GDM1 (cell line): ENCODE results near the gene KCNIP1.
A peak's percentile ranks its signal among the peaks of the same experiment; 100 is the strongest.

Experiments
- DNase-seq: peaks from one replicate; lab custom pipeline; 2025; lab: John Stamatoyannopoulos, UW

Gene KCNIP1

DNA sequence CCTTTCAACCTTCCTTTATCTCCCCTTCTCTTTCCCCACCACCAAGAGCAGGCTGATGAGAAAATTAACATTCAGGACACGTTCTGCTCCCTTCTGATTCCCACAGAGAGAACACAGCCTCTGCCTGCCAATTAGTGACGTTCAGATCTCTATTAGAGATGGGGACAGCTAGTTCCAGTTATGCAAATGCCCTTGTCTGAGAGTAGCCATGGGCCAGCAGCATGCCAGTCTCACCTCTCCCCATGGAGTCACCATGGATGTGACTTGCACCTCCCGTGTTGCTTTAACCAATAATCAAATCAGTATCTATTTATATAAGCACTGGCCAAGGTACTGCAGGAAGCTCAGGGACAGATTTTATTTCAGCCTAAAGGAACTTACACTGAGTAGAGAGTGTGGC is 61.3 kb downstream of the KCNIP1 start:
- DNase-seq = no peak

DNA sequence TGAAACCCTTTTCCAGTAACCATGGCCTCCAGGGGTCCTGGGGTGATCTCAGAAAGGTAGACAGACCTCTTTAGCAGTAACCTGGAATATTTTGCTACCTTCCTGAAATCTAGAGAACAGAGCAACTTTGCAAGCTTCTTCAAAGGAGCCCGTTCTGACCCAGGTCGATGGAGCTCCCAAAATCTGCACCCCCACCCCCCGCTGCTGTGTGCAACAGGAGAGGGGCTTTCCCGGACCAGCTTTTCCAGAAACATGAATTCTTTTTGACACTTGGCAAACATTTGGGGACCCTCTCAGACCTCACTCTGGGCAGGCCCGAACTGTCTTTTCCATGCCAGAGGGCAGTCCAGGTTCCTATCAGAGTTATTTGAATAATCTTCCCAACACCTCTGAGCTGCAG is 65.3 kb downstream of the KCNIP1 start:
- DNase-seq = no peak

DNA sequence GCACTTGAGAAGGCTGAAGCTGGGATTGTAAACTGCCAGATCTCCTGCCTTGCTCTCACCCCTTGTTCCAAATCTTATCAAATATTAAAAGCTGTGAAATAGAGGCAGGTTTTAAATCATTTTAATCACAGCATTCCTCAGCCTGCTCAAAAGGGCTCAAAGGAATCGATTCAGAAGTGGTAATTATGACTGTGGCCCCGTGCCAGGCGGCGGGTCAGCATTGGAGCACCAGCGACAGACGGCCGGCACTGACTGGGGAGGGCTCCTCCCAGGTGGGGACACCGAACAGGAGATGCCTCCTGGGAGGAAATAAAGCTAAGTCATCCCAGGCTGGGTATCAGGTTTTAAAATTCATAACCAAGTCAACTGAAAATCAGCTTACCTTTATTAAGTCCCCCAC is 66.7 kb downstream of the KCNIP1 start:
- no peak for DNase-seq

DNA sequence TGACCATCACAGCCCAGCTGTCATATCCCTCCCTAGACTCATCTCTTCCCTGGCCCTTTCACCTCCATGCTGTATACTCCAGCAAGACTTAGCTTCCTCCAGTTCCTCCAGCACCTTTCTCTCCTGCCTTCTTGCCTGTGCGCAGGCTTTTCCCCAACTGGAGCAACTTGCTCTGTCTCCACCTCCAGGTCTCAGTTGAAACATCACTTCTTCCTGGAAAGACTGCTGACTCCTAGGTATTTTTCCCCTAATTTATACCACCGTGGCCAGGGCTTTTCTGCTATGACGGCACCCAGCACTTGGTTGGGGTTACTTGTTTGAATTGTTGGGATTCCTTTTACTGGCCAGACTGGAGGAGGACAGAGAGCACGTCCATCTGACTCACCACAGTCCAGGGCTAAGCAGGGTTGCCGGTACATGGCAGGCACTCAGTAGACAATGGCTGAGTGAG is 67.5 kb downstream of the KCNIP1 start:
- no peak for DNase-seq

DNA sequence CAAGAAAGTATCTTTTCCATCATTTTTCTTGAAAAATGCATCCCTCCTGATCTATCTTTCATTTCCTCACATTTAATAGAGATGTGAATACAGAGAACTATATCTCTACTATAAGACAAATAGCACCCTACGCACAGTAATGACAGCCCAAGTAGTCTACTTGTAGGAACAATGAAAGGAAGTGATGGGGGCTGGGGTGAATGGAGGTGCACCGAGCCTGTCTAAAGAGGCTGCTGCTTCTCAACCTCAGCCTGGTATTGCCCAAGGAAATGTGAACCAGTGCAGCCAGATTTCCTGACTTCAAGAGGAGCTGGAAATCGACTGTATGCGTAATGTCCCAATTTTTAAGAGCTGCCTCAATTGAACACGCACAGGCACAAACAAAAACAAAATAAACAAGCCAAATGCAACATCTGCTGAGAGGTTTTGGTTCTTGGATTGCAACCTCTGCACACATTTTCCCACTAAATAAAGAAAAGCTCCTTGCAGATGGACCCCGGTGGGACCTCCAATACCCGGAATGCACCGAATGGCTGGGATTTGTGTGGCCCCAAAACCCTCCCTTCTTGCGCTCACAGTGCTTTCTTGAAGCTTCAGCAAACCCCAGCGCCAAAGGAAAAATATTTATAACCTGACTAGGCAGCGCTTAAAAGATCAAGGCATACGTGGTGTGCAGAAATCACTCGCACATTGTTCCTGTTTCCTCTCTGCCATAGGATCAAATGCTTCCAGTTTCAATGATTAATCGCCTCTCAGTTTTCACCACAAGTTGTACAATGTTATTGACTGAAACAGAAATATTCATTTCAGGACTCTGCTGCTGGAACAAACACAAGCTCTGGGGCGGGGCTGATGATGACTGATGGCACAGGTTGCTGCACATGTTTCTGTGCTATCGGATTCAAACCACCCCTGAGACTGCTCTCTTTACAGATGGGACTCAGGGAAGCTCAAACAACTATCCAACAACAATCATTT is 68.3 kb downstream of the KCNIP1 start:
- peak; percentile 23 for DNase-seq

DNA sequence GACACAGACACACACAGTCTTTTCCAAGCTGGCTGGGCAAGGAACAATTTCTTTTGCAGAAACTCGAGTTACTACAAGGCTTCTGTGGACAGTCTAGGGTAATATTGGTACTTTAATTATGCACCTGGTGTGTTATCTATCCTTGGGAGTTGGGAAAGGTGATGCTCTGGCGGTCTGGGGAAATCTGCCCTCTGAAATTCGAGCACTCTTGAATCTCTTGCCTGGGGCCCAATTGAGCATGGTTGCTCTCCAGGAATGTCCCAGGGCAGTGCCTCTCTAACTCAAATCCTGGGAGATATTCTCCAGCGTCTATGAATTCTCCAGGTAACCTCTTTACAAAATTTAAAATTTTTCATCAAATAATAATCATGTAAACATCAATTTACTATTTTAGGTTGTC is 69.3 kb downstream of the KCNIP1 start:
- no peak for DNase-seq

DNA sequence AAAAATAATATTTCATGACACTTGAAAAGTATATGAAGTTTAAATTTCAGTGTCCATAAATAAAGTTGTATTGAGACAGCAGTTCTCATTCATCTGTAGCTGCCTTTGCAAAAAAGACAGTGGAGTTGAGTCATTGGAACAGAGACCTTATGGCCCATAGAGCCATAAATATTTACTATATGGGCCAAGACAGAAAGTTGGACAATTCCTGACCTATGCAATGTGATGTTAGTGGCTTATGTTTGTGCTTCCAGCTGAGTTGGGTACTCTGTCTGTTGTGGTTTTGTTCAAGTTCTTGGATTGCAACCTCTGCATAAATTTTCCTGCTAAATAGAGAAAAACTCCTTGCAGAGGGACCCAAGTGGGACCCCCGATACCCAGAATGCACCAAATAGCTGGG is 69.8 kb downstream of the KCNIP1 start:
- no peak for DNase-seq

DNA sequence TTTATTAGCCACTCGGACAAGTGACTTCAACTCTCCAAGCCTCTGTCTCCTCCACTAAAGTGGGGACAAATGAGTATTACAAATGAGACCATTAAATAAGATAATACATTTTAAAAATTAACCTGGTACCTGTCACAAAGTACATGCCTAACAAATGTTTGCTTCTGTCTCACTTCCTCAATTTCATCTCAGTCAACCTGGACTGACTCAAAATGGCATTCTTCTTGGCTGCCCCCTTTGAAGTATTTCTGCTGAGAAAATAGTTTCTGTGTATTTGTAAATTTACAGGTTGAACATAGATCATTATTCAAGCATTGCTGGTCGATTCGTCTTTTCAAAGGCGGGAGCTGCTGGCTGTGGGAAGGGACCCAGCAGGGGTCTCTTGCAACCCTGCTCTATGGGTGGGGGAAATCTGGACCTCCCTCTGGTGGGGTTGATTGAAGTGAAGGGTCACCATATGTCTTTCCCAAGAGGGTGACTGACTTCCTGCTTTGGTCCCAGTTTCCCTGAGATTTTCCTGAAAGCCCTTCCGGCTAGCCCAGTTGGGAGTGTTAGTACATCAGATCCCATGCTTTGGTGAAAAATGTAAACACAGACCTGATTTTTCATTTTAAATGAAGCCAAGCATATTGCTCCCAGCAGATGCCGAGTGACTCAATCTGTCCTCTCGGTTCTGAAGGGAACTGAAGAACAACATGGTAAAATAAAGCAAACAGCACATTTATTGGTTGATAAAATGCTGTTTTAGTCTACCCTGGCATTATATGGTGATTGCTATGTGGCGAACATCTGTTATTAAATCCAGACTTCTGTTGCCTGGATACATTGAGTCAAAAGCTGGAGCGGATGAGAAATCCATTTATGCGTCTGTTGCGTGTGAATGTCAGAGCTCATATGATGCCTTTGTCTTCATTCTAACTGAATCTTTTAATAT is 73.0 kb downstream of the KCNIP1 start:
- DNase-seq = no peak

DNA sequence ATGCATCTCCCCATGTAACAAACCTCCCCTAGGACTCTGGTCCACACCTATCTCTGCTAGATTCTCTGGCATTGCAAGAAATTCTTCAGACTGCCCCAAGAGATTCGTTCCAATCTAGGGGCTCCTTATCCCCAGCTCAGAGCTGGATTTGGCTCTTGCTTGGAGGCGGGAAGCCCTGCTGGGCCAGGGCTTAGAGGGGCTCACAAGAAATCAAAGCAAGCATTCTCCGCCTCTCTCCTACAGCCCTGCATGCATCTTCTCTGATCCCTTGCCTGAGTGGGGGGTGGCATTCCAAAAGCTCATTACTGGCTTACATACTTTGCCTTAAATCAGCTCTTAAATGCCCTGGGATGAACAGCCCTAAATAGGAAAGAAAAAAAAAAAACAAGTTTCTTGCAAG is 75.8 kb downstream of the KCNIP1 start:
- DNase-seq = no peak

DNA sequence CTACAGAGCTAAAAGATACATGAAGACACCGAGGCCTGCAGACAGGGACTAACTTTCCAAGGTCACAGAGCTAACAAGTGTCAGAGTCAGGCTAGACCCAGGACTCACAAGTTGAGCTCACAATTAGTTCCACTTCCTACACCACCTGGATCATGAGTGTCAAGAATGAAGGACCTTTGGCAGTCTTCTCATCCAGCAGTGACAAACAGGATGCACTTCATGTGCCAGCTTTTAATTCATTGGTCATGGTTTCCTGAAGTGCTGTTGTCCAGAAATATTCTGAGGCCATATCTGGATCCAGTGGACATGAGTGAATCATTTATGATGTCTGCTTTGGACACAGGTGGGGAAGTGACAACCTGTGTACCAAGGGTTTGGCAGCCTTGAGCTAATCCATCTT is 77.4 kb downstream of the KCNIP1 start:
- DNase-seq = no peak

DNA sequence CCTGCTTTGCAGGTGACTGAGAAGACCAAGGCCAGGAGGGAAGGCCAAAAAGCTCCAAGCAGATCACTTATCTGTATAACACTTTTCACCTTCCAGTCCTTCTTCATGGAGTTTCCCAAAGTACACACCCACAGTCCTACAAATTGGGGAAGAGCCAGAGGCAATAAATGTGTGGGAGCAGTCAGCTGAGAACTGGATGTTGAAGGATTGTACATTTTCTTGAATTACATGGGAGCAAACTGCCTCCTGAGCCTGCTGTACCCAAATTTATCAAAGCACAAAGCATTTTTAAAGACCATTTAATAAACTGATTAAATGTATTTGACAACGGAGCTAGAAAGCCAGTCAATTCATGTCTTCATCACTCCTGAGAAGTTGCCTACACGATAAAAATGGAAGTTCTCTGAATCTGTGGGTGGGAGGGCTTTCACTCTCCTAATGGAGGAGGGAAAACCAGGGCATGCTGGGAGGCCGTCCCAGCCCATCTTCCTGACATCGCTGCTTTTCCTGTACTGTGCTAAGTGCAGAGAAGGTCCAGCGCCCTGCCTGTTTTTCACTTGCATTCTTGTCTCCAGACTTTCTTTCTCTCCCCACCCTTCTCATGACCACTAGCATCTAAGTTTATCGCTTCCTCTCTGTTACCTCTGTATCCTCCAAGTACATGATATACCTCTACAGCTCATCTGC is 79.0 kb downstream of the KCNIP1 start:
- DNase-seq = no peak

DNA sequence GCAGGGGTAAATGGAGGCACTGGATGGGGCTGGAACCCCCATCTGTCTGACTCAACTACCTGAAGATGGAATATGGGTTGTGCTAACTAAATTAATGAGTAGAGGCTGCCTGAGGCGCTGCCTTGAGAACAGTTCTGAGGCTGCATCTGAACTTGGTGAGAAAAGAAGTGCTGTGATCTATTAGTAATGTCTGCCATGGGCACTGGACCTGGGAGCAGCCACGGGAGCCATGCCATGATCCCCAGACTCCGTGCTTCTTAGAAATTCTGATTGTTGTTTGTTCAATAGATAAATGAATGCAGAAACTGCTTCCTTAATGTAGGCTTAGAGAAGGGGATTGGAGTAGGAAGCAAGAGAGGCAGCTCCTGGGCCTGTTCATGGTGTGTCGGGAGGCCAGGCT is 80.2 kb downstream of the KCNIP1 start:
- no peak for DNase-seq

DNA sequence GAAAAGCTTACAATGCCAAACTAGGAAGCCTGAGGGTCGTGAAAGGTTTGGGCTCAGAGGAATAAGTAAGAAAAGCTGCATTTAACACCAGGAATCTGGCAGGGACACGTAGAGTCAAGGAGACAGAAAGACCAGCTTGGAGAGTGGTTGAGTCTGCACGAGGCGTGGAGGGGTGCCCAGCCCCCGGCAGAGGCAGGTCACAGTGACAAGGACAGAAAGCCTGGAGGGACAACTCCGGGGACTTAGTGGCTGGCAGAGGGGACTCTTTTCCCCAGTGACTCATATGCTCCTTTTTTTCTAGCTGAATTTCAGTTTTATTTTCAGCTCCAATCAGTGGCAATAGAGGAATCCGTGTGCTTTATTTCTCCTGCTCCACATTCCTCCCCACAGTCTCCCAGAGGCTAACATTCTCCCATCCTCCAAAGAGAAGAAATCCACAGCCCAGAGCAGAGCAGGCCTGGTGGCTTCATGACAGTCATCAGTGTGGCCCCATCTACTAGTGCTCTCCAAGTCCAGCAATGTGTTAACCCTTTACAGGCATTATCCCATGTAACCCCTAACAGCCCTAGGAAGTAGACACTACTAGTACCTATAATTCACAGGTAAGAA is 80.7 kb downstream of the KCNIP1 start:
- no peak for DNase-seq

DNA sequence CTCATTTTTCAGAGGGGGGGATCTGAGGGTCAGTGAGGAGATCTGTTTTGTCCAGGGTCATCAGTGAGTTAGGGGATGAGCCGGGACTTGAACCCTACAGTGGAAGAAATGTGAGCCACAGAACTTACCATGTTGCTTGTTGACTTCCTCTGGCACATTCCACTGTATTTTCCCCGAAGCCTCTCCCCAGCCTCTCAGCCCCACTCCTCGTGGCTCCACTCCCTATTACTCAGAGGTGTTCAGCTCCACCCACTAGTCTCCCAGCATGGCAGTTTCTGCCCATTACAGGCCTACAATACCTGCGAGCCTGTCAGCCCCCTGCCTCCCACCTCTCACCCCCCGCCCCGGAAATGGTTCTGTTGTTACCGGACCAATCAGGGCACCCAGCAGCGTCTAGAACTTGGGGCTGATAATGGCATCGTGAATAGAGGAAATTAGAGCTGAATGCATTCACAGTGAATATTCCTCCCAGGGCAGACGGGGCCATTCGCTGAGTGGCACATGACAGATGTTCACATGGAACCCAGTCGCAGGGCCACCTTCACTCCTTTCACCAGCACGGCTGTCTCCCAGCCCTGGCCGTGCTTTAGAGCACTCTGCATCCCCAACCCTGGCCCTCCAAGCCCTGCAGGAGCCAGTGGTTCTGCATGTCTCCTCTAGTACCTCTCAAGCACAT is 81.6 kb downstream of the KCNIP1 start:
- DNase-seq = no peak

DNA sequence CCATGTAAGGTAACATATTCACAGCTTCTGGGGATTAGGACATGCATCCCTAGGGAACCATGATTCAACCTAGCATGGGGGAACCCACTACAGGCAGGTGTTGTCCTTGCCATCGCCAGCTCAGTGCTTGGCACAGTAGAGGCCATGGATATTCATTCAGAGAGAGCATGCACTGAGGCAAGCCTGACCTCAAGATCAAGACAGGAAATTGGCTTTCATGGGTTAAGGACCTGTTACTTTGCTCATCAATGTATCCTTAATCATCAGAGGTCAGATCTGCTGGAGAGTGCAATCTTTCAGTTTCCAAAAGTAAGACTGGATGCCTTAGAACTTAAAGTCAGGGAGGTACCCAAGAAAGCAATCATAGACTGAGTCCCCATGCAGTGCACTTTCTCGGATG is 84.0 kb downstream of the KCNIP1 start:
- no peak for DNase-seq

DNA sequence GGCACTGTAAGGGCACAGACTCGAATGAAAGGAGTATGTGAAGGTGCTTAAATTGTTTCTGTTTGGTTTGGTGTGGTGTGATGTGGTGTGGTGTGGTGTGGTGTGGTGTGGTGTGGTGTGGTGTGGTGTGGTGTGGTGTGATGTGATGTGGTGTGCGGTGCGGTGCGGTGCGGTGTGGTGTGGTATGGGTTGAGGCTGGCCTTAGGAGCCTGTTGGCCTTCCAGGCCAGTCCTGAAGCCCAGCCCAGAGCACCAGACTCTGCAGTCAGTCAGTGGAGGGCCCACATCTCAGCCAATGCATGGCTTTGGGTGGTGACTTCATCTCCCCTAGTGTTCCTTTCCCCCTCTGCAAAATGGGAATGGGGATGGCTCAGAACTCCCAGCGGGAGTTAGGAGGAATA is 85.8 kb downstream of the KCNIP1 start:
- DNase-seq = no peak

DNA sequence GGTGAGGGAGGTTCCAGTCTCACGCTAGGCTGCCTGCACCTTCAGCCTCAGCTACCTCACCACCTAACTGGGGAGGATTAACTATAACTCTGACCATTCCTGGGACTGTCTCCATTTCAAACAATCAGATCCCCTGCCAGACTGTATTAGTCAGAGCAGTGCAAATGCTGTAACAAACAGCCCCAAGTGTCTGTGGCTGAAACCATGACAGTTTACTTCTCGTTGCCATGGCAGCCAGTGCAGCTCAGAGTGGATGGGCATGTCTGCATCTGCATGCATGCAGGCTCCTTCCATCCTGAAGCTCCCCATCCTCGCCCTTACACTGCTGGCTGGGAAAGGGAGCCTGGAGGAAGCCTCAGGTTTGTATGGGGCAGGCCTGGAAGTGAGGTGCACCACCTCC is 86.7 kb downstream of the KCNIP1 start:
- DNase-seq = no peak

DNA sequence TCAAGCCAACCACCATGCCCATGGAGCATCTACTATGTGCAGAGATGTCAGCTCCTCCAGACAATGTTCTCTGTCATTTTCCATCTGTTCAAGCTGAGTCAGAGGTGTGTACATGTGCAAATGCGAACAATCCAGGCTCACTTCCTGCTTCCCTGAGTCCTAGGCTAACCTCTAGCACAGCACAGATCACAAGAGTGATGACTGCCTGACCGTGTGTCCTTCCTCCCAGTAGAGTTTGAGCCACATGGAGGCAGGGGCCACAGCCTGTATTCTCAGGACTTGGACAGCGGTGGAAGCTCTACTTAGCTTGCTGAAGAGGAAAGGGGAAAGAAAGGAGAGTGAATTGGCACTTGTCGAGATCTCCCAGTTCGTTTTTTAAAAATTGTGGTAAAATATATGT is 87.2 kb downstream of the KCNIP1 start:
- no peak for DNase-seq

DNA sequence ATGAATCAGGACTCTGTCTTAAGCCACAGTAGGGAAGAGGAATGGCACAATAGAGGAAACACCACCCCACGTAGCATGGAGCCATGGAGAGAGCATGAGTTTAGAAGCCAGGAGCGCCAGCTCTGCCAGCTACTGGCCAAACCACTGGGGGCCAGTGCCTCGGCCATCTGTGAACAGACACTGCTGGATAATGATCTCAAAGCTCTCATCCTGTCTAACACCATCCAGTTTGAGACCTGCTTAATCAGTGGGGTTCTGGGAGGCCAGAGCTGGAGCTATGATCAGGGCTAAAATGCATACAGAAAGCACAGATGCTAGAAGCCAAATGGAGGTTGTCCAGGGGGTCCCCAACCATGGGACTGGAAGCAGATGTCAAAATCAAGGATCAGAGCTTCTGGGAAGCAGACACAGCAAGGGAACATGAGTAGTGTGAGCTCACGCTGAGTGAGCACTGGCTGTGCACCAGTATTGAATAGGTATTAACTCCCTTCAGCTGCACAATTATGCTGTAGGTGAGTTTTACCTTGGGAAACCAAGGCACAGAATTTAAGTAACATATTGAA is 92.7 kb downstream of the KCNIP1 start:
- no peak for DNase-seq

DNA sequence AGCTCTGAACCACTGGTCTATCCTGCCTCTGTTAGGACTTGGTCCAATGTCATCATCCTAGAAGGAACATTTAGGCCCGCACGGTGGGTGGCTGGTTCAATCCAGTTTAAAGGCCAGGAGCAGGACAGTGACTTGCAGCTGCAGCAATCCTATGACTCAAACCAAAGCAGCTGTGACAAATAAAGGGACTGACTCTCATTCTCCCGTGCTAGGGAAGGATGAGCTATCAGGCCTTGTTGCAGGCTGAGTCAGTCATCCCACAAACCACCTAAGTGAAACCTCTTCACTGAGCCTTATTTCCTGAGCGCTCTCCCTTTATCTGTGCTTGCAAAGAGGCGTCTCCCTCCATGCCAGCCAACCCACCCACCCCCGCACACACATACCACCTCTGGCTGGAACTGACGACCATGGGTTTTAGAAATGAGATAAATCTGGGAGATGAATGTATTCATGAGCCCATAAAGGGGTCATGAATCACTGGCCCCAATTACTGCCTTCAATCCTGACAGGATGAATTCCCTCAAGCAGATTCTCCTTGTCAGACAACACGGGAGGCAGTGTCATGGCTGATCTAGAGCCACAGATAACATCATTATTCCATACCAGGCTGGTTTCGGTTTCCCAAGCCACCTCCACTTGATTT is 93.4 kb downstream of the KCNIP1 start:
- no peak for DNase-seq
